ENCODE data around the gene YY1AP1. TPM values are rescaled to one million over a fixed set of nuclear protein-coding genes. Genes with fewer than 3 reads are reported as not detected.
"Not testable (repeated sequence)": the region's sequence is repeated elsewhere in the genome, so short reads cannot be mapped to it uniquely, and the experiment has no call there.

YY1AP1 gene
- polyA plus RNA-seq, 3 donors, result 14.0 to 93.4 (median 24.3) TPM

GRCh38 chr1:155645034-155645598 is 43.5 kb downstream of the YY1AP1 start:
- Mint-ChIP-seq H3K27ac (peak overlapping the region in 1 of 7 donors; percentile 66), H3K36me3 (no peaks in the 10 kb centered on the region), H3K4me3 (no peak overlapping the region), H3K4me1 (peaks cover 38% of the 10 kb centered on the region), H3K27me3 (ENCODE audit: low read depth in 3 of 3) (peaks cover 3 to 6% (median 5%) of the 10 kb centered on the region in 3 donors), H3K9me3 (peaks cover 17 to 41% (median 30%) of the 10 kb centered on the region in 7 donors)
- Histone ChIP-seq H3K27me3 (ENCODE audit: control insufficient read depth in 2 of 2, insufficient read depth in 2 of 2, low read length in 2 of 2) (no peaks in the 10 kb centered on the region), H3K4me3 (replicated peaks in 1 of 3; ENCODE audit: low read depth in 2 of 3, low read length in 3 of 3) (no peak overlapping the region), H3K79me2 (ENCODE audit: insufficient read depth, low read length) (no peaks in the 10 kb centered on the region), H3K4me1 (ENCODE audit: control insufficient read depth in 1 of 2, insufficient read depth in 2 of 2, low read length in 2 of 2) (peaks cover 40 to 43% of the 10 kb centered on the region in 2 donors), H3K9ac (ENCODE audit: insufficient read depth, low read length, poor library complexity, severe bottlenecking) (no peak overlapping the region), H3K9me3 (replicated peaks in 1 of 2; ENCODE audit: control insufficient read depth in 1 of 2, insufficient read depth in 1 of 2, low read length in 2 of 2) (peaks cover 30 to 32% of the 10 kb centered on the region in 2 donors), H3K4me2 (replicated peaks; ENCODE audit: extremely low read depth, low read length, poor library complexity, severe bottlenecking) (no peak overlapping the region), H3K27ac (ENCODE audit: low read depth in 1 of 2, low read length in 2 of 2) (no peak overlapping the region), H4K20me1 (ENCODE audit: insufficient read depth, low read length) (no peaks in the 10 kb centered on the region), H3K36me3 (replicated peaks in 1 of 2; ENCODE audit: control insufficient read depth in 1 of 2, insufficient read depth in 2 of 2, low read length in 2 of 2) (no peaks in the 10 kb centered on the region), H2AFZ (ENCODE audit: insufficient read depth, low read depth, low read length, poor library complexity, severe bottlenecking) (no peak overlapping the region)
- DNase-seq, result no peak
- intact Hi-C loops (cut with micrococcal nuclease), result no loop called here
- whole genome bisulfite sequencing (ENCODE audit: insufficient coverage), result 92% methylated on average over 3 of the region's 4 CpGs
- TF ChIP-seq CTCF (IDR thresholded peaks at IDR 0.05), result no peak

GRCh38 chr1:155643230-155643629 is 45.3 kb downstream of the YY1AP1 start:
- peaks cover 20% of the 10 kb centered on the region for H3K4me1 Mint-ChIP-seq
- no peaks in the 10 kb centered on the region for H3K79me2 ChIP-seq (ENCODE audit: insufficient read depth, low read length)
- H3K27me3 Mint-ChIP-seq (ENCODE audit: low read depth in 3 of 3), result peaks cover 2 to 7% (median 3%) of the 10 kb centered on the region in 3 donors
- peaks cover 16 to 37% (median 26%) of the 10 kb centered on the region in 7 donors for H3K9me3 Mint-ChIP-seq
- no peaks in the 10 kb centered on the region for H3K36me3 ChIP-seq (replicated peaks in 1 of 2; ENCODE audit: control insufficient read depth in 1 of 2, insufficient read depth in 2 of 2, low read length in 2 of 2)
- H3K9ac ChIP-seq (ENCODE audit: insufficient read depth, low read length, poor library complexity, severe bottlenecking), result no peak overlapping the region
- no peaks in the 10 kb centered on the region for H3K27me3 ChIP-seq (ENCODE audit: control insufficient read depth in 2 of 2, insufficient read depth in 2 of 2, low read length in 2 of 2)
- H3K4me3 ChIP-seq (replicated peaks in 1 of 3; ENCODE audit: low read depth in 2 of 3, low read length in 3 of 3), result no peak overlapping the region
- H3K4me1 ChIP-seq (ENCODE audit: control insufficient read depth in 1 of 2, insufficient read depth in 2 of 2, low read length in 2 of 2), result peaks cover 21 to 25% of the 10 kb centered on the region in 2 donors
- H3K36me3 Mint-ChIP-seq, result no peaks in the 10 kb centered on the region
- H3K4me2 ChIP-seq (replicated peaks; ENCODE audit: extremely low read depth, low read length, poor library complexity, severe bottlenecking), result no peak overlapping the region
- intact Hi-C loops (cut with micrococcal nuclease), result no loop called here
- no peak overlapping the region for H3K4me3 Mint-ChIP-seq
- H3K27ac Mint-ChIP-seq, result no peak overlapping the region
- no peak for DNase-seq
- no peak overlapping the region for H3K27ac ChIP-seq (ENCODE audit: low read depth in 1 of 2, low read length in 2 of 2)
- WGBS (ENCODE audit: insufficient coverage), result 86% methylated on average over 2 of the region's 3 CpGs
- no peaks in the 10 kb centered on the region for H4K20me1 ChIP-seq (ENCODE audit: insufficient read depth, low read length)
- no peak for TF ChIP-seq CTCF (IDR thresholded peaks at IDR 0.05)
- no peak overlapping the region for H2AFZ ChIP-seq (ENCODE audit: insufficient read depth, low read depth, low read length, poor library complexity, severe bottlenecking)
- peaks cover 27 to 28% of the 10 kb centered on the region in 2 donors for H3K9me3 ChIP-seq (replicated peaks in 1 of 2; ENCODE audit: control insufficient read depth in 1 of 2, insufficient read depth in 1 of 2, low read length in 2 of 2)

- 100% methylated on average over 1 of the region's 11 CpGs for WGBS (ENCODE audit: insufficient coverage)
- DNase-seq, result not testable (repeated sequence)
Observed at GRCh38 chr1:155642559-155643180, 45.9 kb downstream of the YY1AP1 start.

More at GRCh38 chr1:155642559-155643180, 45.9 kb downstream of the YY1AP1 start:
- H3K27me3 Mint-ChIP-seq (ENCODE audit: low read depth in 3 of 3); H3K27ac Mint-ChIP-seq; H3K36me3 ChIP-seq (replicated peaks in 1 of 2; ENCODE audit: control insufficient read depth in 1 of 2, insufficient read depth in 2 of 2, low read length in 2 of 2); H4K20me1 ChIP-seq (ENCODE audit: insufficient read depth, low read length); H3K27me3 ChIP-seq (ENCODE audit: control insufficient read depth in 2 of 2, insufficient read depth in 2 of 2, low read length in 2 of 2); H3K9ac ChIP-seq (ENCODE audit: insufficient read depth, low read length, poor library complexity, severe bottlenecking); H3K4me3 Mint-ChIP-seq; H3K79me2 ChIP-seq (ENCODE audit: insufficient read depth, low read length); H3K36me3 Mint-ChIP-seq; H3K4me2 ChIP-seq (replicated peaks; ENCODE audit: extremely low read depth, low read length, poor library complexity, severe bottlenecking); H3K27ac ChIP-seq (ENCODE audit: low read depth in 1 of 2, low read length in 2 of 2); H3K4me3 ChIP-seq (replicated peaks in 1 of 3; ENCODE audit: low read depth in 2 of 3, low read length in 3 of 3); intact Hi-C loops (cut with micrococcal nuclease); H2AFZ ChIP-seq (ENCODE audit: insufficient read depth, low read depth, low read length, poor library complexity, severe bottlenecking): not testable (repeated sequence)
- H3K4me1 ChIP-seq (ENCODE audit: control insufficient read depth in 1 of 2, insufficient read depth in 2 of 2, low read length in 2 of 2), result peaks cover 22 to 25% of the 10 kb centered on the region in 2 donors
- H3K4me1 Mint-ChIP-seq, result peaks cover 20% of the 10 kb centered on the region
- peaks cover 16 to 37% (median 26%) of the 10 kb centered on the region in 7 donors for H3K9me3 Mint-ChIP-seq
- peaks cover 27 to 28% of the 10 kb centered on the region in 2 donors for H3K9me3 ChIP-seq (replicated peaks in 1 of 2; ENCODE audit: control insufficient read depth in 1 of 2, insufficient read depth in 1 of 2, low read length in 2 of 2)

Data from CD14-positive monocyte (primary cell).